ENCODE results near the gene CDKN2D. TPM values are rescaled to one million over a fixed set of nuclear protein-coding genes. Genes with fewer than 3 reads are reported as not detected.
A peak's percentile ranks its signal among the peaks of the same experiment; 100 is the strongest.

Gene CDKN2D
- total and polyA plus RNA-seq, 8 donors, result 4.1 to 11.8 (median 8.5) TPM; not detected in 2

DNA sequence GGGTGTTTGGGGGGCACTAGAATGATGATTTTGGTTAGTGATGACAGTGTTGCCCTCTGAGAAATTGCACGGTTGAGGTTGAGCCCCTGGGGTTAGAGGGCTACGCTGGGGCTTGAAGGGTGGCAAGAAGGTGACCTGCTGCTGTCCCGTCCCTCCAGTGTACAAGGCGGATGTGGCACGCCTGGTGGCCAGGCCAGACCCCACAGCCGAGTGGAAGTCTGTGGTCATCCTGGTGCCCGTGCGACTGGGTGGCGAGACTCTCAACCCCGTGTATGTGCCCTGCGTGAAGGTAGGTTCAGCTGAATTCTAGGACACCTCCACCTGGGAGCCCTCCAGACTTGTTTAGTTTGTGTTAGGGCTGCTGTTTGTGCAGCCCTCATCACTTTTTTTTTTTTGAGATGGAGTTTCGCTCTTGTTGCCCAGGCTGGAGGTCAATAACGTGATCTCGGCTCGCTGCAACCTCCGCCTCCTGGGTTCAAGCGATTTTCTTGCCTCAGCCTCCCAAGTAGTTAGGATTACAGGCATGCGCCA lies 20.0 kb downstream of the CDKN2D start:
- no peak for TF ChIP-seq POLR2AphosphoS5 (IDR thresholded peaks at IDR 0.05)
- TF ChIP-seq, protein P1, sequence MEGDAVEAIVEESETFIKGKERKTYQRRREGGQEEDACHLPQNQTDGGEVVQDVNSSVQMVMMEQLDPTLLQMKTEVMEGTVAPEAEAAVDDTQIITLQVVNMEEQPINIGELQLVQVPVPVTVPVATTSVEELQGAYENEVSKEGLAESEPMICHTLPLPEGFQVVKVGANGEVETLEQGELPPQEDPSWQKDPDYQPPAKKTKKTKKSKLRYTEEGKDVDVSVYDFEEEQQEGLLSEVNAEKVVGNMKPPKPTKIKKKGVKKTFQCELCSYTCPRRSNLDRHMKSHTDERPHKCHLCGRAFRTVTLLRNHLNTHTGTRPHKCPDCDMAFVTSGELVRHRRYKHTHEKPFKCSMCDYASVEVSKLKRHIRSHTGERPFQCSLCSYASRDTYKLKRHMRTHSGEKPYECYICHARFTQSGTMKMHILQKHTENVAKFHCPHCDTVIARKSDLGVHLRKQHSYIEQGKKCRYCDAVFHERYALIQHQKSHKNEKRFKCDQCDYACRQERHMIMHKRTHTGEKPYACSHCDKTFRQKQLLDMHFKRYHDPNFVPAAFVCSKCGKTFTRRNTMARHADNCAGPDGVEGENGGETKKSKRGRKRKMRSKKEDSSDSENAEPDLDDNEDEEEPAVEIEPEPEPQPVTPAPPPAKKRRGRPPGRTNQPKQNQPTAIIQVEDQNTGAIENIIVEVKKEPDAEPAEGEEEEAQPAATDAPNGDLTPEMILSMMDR (IDR thresholded peaks at IDR 0.05), result no peak
- TF ChIP-seq EP300 (IDR thresholded peaks at IDR 0.05), result no peak
- TF ChIP-seq POLR2A (IDR thresholded peaks at IDR 0.05), result no peak
- WGBS, 5 donors, result 93 to 98% (median 97%) methylated on average over 14 to 18 of the region's 18 CpGs
- H3K4me1 ChIP-seq, result peaks cover 9 to 38% (median 22%) of the 10 kb centered on the region in 4 donors
- DNase-seq, result no peak
- no peak overlapping the region for H3K4me3 ChIP-seq
- no peak overlapping the region for H3K27ac ChIP-seq
- peaks cover 46 to 79% (median 77%) of the 10 kb centered on the region in 4 donors for H3K36me3 ChIP-seq
- intact Hi-C loops (cut with DNase I; ENCODE audit: low total_unique reads), result no loop called here
- no peaks in the 10 kb centered on the region for H3K27me3 ChIP-seq
- no peaks in the 10 kb centered on the region for H3K9me3 ChIP-seq

DNA sequence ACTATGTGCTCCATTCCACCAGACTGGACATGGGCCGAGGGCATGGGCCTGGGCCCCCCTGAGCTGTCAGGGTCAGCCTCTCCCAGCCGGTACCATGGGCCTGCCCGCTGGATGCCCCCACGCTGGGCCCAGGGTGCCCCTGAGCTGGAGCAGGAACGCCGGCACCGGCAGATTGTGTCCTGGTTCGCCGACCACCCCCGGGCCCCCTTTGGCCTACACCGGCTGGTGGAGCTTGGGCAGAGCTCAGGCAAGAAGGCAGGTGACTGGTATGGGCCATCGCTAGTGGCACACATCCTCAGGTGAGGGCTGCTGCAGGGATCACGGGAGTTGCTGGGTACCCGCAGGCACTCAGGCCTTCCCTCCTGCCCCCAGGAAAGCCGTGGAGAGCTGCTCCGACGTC lies 22.0 kb downstream of the CDKN2D start:
- peaks cover 14 to 33% (median 26%) of the 10 kb centered on the region in 4 donors for H3K4me1 ChIP-seq
- DNase-seq, result no peak
- peaks cover 26 to 59% (median 57%) of the 10 kb centered on the region in 4 donors for H3K36me3 ChIP-seq
- H3K27ac ChIP-seq, result no peak overlapping the region
- 90 to 95% (median 93%) methylated on average over 9 to 17 of the region's 17 CpGs for WGBS, 5 donors
- no peaks in the 10 kb centered on the region for H3K27me3 ChIP-seq
- H3K9me3 ChIP-seq, result no peaks in the 10 kb centered on the region
- H3K4me3 ChIP-seq, result no peak overlapping the region
- TF ChIP-seq, protein P1 (IDR thresholded peaks at IDR 0.05), result no peak
- TF ChIP-seq POLR2A (IDR thresholded peaks at IDR 0.05) (no peak), EP300 (IDR thresholded peaks at IDR 0.05) (no peak), POLR2AphosphoS5 (IDR thresholded peaks at IDR 0.05) (no peak)
- intact Hi-C loops (cut with DNase I; ENCODE audit: low total_unique reads), result no loop called here

DNA sequence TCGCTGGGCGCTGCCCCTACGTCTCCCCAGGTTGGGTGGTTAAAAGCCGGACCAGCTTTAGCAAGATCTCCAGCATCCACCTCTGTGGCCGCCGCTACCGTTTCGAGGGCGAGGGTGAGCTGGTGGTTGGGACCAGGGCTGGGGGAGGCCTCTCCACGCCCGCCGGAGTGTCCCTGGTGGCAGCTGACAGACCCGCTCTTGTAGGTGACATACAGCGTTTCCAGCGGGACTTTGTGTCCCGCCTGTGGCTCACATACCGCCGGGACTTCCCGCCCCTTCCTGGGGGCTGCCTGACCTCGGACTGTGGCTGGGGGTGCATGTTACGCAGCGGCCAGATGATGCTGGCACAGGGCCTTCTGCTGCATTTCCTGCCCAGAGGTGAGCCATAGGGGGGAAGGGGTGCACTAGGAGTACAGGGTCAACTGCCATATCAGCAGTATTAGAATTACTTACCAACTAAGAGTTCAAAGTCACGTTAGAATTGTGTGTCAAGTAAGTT lies 24.0 kb downstream of the CDKN2D start:
- DNase-seq, result peak in 1 of 2 donors; percentile 39
- peak overlapping the region; percentile 90 to 96 (median 92) for H3K27ac ChIP-seq
- intact Hi-C loops (cut with DNase I; ENCODE audit: low total_unique reads), result no loop called here

DNA sequence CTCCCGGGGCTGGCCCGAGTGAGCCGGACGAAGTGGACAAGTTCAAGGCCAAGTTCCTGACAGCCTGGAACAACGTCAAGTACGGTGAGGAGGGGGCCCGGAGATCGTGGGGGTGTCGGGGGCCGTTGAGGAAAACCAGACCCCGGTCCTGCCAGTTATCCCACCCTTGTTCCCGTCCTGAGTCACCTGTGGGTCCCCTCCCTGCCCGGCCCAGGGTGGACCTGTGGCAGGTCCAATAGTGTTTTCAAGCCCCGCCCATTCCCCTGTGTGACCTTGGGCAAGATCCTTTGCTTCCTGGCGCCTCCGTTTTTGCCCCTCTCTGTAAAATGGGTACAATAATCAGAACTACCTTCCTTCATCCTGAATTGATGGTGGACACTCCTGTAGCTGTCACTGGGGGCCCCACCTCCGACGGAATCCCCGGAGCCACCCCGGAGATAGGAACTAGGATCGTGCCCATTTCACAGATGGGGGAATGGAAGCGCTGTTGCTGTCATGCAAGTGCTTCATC lies 24.5 kb downstream of the CDKN2D start:
- peaks cover 0 to 11% (median 0%) of the 10 kb centered on the region in 3 donors for H3K27me3 ChIP-seq
- intact Hi-C loops (cut with DNase I; ENCODE audit: low total_unique reads), result no loop called here
- H3K9me3 ChIP-seq, result no peaks in the 10 kb centered on the region
- TF ChIP-seq, protein P1 (IDR thresholded peaks at IDR 0.05), result no peak
- TF ChIP-seq POLR2A (IDR thresholded peaks at IDR 0.05) (no peak), POLR2AphosphoS5 (IDR thresholded peaks at IDR 0.05) (no peak), EP300 (IDR thresholded peaks at IDR 0.05) (no peak)
- peak; percentile 66 to 72 for DNase-seq
- peaks cover 14 to 34% (median 31%) of the 10 kb centered on the region in 4 donors for H3K36me3 ChIP-seq
- H3K4me1 ChIP-seq, result peaks cover 14 to 33% (median 25%) of the 10 kb centered on the region in 4 donors
- peak overlapping the region; percentile 90 to 96 (median 92) for H3K27ac ChIP-seq
- peak overlapping the region; percentile 74 to 100 (median 91) for H3K4me3 ChIP-seq
- 14 to 60% (median 19%) methylated on average over 6 to 22 of the region's 22 CpGs for WGBS, 5 donors

More for the DNA sequence above, 24.0 kb downstream of the CDKN2D start:
- H3K9me3 ChIP-seq, result no peaks in the 10 kb centered on the region
- H3K4me3 ChIP-seq, result peak overlapping the region; percentile 74 to 100 (median 91)
- 42 to 51% (median 50%) methylated on average over 23 of the region's 23 CpGs for WGBS, 5 donors
- no peak for TF ChIP-seq POLR2A (IDR thresholded peaks at IDR 0.05)
- TF ChIP-seq, protein P1 (IDR thresholded peaks at IDR 0.05), result no peak
- no peak for TF ChIP-seq POLR2AphosphoS5 (IDR thresholded peaks at IDR 0.05)
- TF ChIP-seq EP300 (IDR thresholded peaks at IDR 0.05), result no peak
- H3K4me1 ChIP-seq, result peaks cover 14 to 33% (median 25%) of the 10 kb centered on the region in 4 donors
- peaks cover 0 to 6% (median 0%) of the 10 kb centered on the region in 3 donors for H3K27me3 ChIP-seq
- H3K36me3 ChIP-seq, result peaks cover 19 to 39% (median 36%) of the 10 kb centered on the region in 4 donors
